Fibroblast of peridontal ligament (primary cell): Measurements from ENCODE around the gene OR6M1.

Experiments
- DNase-seq: peaks from one replicate; pipeline ENCODE4 v3.0.0-alpha.2; 2010; ENCODE audit errors: extremely low read depth

The OR6M1 gene, protein sequence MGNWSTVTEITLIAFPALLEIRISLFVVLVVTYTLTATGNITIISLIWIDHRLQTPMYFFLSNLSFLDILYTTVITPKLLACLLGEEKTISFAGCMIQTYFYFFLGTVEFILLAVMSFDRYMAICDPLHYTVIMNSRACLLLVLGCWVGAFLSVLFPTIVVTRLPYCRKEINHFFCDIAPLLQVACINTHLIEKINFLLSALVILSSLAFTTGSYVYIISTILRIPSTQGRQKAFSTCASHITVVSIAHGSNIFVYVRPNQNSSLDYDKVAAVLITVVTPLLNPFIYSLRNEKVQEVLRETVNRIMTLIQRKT

DNA sequence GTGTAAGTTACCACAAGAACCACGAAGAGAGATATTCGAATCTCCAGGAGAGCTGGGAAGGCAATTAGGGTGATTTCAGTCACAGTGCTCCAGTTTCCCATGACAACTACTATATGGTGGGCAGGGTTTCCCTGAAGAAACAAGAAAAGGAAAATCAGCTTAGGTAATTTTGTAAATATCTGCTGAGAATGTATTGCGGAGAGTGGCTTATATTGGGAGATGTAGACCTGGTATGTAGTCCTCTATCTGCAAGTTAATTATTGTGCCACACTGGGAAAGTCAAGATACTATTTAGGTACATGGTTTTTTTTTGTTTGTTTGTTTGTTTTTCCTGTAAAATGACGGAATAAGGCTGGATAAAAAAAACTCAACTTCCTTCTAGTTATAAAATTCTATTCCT lies at the start of gene OR6M1:
OR6M1 (minus strand) TSS at position 101 of the 400 bp plus-strand sequence; CDS start at position 101, 0 bp downstream.
- no peak for DNase-seq

DNA sequence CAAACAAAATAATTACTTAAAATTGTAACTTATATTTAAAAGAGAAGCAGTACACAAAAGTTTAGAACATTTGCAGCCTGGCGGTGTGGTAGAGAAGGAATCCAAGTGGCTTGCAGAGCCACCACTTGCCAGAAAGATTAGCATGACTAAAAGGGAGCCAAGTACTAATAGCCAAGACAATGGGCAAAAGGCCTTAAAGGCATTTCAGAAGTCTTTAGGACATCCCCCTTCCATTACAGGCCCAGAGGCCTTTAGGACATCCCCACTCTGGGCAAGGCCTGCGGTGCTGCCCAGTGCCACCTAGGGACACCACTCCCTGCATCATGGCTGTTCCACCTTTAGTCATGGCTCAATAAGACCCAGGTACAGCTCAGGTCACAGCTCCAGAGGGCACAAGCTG lies 46.9 kb upstream of the OR6M1 start:
- DNase-seq, result no peak

DNA sequence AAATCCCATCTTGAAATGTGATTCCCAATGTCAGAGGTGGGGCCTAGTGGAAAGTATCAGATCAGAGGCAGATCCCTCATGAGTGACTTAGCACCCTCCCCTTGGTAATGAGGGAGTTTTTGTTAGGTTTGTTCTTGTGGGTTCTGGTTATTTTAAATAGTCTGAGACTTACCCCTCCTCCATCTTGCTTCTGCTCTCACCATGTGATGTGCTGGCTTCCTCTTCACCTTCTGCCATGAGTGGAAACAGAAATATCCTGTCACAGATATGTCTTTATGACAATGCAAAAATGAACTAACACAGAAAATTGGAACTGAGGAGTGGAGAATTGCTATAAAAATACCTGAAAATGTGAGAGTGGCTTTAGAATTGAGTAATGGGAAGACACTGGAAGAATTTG lies 46.2 kb upstream of the OR6M1 start:
- DNase-seq, result no peak

DNA sequence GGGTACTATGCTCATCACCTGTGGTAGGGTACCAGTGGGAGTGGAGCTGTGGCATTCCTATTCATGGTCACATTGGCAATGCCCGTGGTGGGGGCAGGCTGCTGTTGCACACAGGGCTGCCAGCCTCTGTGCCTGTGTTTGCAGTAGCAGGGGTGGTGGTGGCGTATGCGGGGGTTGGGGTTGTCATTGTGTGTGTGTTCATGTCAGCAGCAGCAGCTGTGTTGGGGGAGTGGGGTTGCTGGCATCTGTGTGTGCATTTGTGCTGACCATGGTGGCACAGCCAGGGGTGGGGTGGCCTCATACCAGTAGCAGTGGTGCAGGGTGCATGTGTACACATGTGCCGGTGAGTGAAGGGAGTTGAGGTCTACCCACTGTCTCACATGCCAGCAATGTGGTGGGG lies 45.0 kb upstream of the OR6M1 start:
- DNase-seq, result no peak

DNA sequence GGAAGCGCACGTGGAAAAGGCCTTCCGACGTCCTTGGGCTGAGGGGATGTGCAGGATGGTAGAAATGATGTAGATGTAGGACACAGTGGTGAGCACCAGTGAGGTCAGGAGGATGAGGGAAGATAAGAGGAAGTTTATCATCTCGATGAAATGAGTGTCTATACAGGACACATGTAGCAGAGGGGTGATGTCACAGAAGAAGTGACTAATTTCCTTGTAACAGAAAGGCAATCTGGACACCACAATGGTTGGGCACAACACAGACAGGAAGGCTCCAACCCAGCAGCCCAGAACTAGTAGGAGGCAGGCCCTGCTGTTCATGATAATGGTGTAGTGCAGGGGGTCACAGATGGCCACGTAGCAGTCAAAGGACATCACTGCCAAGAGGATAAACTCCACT lies 35.0 kb upstream of the OR6M1 start:
- DNase-seq, result no peak

DNA sequence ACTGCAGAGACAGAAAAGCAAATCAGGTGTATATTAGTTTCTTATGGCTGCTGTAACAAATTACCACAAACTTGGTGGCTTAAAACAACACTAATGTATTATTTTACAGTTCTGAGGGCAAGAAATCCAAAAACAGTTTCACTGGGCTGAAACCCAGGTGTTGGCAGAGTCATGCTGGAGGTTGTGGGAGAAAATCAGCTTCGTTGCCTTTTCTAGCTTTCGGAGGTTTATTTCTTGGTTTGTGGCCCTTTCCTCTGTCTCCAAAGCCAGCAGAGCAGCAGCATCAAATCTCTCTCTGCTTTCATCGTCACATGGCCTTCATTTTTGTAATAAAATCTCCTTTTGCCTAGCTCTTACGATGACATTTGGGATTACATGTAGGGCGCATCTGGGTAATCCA lies 33.0 kb upstream of the OR6M1 start:
- no peak for DNase-seq

DNA sequence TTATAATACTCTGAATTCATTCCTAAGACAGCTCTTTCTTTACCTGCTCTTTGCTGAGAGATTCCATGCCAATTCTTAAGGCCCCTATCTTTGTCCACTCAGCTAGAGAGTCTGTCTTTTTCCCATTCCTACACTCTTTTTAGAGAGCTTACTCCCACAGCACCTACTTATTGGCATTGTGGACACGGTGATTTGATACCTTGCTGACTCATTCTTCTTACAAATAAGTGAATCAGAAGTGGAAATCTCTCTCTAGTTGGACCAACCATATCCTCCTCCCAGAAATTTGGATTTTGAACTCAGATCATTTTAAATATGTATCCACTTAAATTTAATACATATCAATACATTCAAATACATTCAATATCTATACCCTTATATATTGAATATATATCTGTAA lies 32.5 kb upstream of the OR6M1 start:
- DNase-seq, result no peak

DNA sequence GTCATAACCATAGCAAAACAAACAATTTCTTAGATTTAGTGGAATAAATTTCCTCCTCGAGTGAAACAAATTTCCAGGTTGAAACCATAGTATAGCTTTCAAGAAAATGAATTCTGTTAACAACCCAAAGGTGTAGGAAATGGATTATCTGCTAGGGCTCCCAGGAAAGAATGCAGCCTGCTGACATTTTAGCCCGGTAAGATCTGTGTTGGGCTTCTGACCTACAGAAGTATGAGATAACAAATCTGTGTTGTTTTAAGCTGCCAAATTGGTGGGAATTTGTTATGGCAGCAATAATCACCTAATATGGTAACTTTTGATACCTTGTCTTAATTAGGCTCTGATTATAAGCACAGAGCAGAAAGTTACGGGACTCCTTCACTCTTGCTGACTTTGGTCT lies 32.0 kb upstream of the OR6M1 start:
- no peak for DNase-seq

DNA sequence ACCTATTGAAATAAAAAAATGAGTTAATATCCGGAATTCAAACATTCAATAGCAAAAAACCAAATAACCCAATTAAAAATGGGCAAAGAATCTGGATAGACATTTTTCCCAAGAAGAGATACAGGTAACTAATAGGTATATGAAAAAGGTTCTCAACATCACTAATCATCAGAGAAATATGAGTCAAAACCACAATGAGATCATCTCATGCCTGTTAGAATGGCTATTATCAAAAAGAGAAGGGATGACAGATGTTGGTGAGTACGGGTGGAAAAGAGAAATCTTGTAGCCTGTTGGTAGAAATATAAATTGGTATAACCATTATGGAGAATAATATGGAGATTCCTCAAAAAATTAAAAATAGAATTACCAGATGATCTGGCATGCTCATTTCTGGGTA lies 26.9 kb upstream of the OR6M1 start:
- no peak for DNase-seq

DNA sequence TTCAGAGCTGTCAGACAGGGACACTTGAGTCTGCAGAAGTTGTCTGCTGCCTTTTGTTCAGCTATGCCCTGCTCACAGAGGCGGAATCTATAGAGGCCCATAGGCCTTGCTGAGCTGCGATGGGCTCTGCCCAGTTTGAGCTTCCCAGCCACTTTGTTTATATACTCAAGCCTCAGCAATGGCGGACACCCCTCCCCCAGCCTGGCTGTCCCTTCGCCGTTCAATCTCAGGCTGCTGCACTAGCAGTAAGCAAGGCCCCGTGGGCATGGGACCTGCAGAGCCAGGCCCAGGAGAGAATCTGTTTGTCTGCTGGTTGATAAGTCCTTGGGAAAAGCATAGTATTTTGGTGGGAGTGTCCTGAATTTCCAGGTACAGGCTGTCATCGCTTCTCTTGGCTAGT lies 23.6 kb upstream of the OR6M1 start:
- DNase-seq, result no peak

DNA sequence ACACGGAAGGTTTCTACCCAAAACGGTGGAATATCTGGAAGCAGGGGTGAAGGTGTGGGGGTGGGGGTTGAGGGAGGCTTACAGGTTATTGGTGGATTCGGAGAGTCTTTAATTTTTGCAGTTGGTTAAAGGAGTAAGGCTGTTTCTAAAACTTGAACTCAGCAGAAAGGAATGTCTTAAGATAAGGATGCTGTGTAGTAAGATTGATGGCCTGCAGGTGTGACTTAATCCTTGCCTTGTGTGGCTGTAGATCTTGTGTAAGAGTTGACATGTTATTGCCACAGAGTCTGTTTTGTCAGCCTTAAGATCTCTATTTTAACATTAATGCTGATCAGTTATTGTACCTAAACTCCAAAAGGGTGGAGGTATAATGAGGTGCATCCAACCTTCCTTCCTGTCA lies 16.4 kb upstream of the OR6M1 start:
- DNase-seq, result no peak

DNA sequence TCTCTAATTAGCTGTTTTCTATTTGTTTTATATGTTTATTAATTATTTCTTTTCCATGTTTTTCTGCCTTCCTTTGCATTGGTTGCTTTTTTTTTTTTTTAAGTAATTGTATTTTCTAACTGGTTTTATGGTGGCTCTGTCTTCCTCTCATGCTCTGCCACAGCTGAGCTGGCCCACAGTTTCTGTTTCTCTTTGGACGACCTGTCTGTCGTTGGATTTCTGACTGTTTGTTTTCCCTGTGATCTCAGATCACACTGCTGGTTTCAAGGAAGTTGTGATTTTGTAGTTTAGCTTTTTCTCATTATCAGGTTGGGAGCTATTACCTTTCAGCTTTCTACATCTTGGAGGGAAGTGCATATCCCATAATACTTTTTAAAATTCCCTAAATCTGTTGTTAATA lies 15.9 kb upstream of the OR6M1 start:
- DNase-seq, result no peak

DNA sequence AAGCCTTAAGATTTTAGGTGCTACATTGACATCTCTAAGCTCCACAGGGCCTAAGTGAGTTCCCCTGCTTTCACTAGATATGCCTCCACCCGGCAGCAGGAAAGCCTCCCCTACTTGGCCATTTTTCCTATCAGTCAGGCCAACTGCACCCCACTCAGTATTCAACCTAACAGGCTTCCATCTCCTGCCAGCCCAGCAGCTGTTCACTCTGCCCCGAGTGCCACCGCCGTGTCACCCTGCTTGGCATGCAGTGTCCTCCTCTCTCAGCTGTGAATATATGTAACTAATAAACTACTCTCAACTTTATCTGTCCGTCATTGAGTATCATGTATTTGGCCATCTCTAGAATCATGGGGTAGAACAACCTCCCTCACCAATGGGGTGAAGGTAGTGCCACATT lies 9.0 kb upstream of the OR6M1 start:
- DNase-seq, result no peak

DNA sequence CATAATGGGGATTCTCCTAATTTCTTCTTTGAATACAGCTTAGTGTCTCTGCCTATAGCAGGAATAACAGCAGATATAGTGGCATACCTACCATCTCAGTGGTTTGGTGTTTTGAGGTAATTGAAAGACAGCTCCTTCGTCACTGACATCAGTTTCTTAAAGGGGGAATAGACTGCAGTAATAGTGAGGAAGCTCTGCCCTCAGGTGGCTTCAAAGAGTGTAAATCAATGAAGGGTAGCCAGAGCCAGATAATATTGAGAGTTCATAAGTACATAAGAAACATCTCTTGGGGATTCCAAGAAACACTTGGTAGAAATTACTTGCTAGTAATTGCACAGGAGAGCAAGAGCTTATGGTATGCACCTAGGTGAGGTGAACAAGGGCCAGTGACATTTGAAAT lies 4.4 kb downstream of the OR6M1 start:
- no peak for DNase-seq

DNA sequence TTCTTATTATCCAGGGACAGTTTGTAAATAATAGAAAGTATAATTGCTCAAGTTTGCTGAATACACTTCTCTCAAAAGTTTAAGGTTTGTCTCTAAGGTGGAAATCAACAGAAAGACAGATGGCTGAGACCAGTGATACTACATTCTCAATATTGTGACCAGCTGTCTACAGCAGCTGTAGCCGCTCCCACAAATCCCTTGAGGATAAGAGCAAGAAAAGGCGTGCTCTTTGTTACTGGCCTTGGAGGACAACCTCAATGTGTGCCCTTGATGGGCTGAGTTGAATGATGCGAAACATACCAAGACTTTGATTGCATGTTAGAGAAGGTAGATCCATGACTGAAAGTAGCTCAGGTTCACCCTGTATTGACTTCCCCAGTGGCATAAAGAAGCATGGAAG lies 6.1 kb downstream of the OR6M1 start:
- DNase-seq, result no peak

DNA sequence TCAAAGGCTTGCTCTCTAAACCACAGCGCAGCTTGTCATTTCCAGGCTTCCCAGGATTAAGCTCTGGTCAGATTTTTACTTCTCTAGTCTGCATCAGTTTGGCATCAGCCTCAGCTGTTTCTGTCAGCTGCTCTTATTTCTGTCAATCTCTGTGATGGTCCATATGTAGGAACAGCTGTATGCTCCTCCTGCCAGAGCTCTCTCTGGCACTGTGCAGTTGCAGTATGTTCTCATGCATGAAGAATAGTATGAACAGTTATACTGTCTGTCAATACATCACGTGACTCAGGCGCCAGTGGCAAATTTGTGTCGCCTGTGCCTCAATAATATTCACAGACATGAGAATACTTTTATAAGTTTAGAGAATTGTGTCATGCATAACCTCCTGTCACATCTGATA lies 6.7 kb downstream of the OR6M1 start:
- DNase-seq, result no peak

DNA sequence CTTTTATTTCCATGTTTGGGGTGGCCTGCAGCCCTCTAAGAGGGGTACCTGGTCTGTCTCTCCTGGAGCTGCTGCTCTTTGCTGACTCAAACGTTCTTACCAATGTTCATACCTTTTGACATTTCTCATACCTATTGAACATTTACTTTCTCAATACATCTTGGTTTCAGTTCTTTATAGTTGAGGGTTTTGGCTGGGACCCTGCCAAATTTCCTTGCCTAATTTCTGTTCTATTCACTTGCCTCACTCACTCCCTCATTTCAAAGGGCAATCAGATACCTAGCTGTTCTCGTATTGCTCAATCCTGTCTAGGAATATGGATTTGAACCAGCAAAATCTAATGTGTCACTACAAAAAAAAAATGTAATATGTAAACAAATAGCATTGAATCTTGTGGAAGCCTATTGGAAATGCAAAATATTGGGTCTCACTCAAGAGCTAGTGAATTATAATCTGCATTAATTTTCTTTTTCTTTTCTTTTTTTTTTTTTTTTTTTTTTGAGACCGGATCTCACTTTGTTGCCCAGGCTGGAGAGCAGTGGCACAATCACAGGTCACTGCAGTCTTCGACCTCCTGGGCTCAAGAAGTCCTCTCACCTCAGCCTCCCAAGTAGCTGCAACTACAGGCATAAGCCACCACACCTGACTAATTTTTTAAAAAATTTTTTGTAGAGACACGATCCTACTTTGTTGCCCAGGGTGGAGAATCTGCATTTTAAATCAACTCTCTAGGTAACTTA lies 7.5 kb downstream of the OR6M1 start:
- no peak for DNase-seq

DNA sequence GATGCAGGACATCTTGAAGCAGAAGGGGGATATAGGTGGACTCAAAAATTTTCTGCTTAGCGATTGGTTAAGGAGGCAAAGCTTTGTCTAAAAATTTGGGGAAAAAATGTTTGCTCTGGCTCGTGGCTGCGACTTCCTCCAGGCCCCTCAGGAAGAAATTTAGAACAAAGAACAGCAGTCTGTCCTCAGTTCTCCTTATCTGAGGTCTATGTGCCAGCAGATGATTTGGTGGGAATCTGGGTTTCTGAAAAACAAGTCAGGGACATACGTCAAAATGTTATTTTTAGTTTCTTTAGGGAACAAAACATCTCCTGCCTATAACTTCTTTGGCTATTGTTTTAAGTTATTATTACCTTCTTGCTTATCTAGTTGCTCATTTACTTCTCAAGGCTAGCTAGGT lies 8.1 kb downstream of the OR6M1 start:
- DNase-seq, result no peak

DNA sequence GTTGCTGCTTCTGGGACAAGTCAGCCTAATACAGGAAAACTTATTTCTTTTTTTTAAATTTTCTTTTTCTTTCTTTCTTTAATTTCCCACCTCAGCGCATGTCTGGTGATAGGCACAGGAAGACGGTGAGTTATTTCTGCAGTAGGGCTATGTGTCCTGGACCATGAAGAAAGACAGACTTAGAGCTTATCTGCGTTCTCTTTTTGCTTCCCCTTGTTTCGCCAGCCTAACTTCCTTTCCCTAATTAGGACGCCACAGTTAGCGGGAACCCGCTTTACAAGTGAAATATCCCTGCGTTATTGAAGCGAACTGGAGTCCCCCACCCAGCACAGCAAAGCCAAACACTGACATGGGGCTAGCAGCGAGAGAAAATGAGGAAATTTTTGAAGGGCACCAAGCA lies 8.6 kb downstream of the OR6M1 start:
- no peak for DNase-seq

DNA sequence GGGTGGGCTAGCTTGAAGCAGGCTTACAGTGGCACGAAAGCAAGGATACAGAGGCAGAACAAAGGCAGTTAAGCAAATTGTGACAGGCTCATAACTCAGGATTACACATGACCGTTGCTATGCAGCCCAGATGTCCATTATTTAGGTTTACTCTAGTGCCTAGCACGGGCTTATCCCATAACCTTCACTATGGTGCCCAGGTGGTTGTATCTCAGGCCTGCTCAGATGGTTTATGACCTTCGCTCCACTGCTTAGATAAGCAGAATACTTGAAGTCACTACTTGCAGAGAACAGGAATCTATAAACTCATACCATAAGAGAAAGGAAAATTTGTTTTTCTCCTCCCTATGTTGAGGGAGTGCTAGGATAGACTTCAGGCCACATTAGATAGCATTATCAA lies 9.0 kb downstream of the OR6M1 start:
- no peak for DNase-seq

DNA sequence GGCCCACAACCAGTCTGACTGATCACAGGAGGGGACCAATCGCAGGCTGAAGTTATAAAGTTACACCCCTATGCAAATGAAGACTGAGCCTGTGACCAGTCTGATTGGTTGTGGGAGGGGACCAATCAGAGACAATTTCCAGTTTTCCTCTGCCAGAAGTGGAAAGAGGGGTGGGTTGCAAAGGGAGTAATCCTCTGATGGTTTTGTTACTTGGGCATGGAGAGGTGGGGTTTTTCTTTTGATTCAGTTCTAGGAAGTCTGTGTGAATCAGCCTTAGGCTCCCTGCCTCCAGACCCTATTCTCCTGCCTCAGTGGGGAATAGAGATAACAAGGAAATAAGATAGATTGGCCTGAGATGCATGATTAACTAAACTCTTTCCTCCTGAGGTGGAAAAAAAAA lies 9.9 kb downstream of the OR6M1 start:
- no peak for DNase-seq

DNA sequence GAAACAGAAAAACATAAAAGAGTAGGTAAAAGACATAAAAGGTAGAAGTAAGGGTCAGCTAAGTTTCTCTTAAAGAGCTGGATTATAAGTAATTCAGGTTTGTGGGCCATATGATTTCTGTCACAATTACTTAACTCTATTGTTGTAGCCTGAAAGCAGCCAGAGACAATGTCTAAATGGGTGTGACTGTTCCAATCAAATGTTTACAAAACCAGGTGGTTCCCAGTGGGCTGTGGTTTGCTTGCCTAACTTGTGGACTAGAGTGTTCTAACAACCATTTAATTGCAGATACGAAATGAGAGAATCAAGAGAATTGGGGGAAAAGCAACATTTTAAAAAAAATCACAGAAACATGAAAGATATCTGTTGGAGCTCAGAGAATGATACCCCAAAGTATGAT lies 22.6 kb downstream of the OR6M1 start:
- no peak for DNase-seq

DNA sequence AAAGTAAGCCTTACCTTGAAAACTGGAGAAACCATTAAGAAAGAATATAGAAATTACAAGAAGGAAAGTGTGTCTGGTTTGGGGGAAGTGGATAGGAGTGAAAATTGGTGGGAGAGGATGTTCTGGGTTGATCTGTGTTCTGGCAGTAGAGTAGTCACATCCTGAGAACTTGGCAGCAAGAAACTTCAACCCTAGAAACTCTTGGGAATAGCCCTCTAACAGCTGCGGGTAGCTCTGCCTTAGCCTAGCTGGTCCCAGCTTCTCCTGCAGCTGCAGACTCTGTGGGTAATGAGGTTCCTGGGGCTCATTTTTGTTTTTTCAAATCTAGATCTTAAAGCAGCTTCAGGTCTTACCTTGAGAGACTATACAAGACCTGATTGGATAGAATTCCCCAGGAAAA lies 27.6 kb downstream of the OR6M1 start:
- DNase-seq, result no peak
